ENCODE results near the gene GPR183.

GPR183 gene

DNA sequence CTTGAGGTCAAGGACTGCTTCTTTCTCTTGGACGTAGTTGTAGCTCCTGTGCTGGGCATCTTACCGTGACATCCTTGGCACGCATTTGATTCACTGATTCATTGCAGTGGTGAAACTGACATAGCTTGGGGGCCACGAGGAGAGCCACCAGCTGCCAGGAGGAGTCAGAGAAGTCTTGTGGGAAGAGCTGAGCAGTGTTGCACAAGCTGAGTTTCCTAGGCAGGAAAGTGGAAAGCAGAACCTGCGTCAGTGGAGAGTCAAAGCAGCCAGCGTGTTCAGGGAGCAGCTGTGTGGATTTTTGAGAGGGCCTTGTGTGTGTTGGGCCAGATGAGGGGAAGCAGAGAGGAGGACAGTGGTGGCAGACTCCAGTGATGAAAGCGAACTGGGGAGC lies 5.3 kb upstream of the GPR183 start:
- DNase-seq (ENCODE audit: low read depth in 2 of 2) = no peak

GRCh38 chr13:99311748-99312492 lies 4.7 kb upstream of the GPR183 start:
- no peak for DNase-seq (ENCODE audit: low read depth in 2 of 2)

DNA sequence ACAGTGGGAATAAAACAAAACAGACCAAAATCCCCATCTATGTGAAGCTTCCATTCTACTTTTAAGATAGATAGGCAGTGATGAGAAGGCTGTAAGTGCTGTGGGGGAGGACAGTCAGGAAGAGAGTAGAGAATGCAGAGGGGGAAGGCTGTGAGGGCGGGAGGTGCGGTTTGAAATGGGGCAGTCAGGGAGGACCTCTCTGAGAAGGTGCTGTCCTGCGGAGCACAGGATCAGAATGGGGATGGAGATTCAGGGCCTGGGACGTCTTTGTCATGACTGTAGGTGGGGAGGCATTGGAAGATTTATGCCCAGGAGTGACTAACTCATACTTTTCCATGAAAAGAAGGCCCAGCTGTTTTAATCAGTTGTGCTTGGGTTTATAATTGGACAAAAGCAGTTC lies 3.9 kb upstream of the GPR183 start:
- no peak for DNase-seq (ENCODE audit: low read depth in 2 of 2)

DNA sequence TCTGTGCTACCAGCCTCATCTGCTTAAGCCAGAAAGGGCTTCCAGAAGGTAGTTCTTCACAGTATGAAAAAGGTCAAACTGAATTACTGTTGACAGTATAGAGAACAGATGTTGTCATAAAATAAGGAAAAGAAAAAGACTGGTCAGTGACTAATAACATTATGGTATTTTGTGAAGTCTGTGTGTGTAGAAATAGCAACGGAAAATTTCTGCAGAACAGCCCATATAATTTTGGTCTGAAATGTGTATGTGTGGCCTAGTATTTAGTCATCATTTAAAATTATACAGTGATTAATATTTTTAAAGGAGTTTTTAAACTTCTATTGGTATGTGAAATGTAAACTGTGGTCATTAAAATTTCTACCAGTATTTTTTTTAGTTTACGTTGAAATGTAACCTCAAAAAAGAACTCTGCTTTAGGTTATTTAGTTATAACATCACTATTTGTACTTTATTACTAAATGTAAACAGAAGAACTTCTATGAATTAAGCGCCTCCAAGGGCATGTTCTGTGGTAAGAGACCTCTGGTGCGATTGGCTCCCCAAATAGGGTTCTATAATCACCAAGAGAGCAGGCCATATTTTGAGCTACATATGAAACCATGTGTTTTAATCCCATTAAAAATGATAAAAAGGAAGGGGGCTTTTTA lies 3.3 kb upstream of the GPR183 start:
- DNase-seq (ENCODE audit: low read depth in 2 of 2) = no peak

DNA sequence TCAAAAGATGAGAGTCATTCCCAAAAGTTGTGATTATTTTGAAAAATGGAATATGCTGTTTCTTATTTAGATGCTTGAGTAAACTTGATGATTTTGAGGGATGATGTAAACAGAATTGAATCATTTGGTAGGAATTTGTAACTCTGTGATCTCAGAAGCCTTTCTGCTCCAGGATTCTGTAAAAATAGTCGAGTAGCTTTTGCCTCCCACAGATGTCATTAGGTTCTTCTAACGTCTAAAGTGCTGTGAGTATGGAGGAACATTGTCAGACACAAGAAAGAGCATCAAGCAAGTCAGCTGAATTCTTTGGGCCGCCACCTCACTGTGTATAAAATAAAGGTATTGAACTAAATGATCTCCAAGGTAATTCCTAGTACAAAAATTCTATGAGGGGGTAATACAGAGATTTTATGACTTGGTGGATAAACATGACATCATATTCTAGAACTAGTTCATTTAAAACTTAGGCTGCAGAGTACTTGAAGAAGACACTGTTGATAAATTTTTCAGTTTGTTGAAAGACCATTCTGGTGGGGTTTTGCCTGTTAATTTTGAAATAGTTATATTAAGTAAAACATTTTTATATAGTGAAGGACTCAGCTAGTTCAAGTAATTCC lies 1.4 kb upstream of the GPR183 start:
- no peak for DNase-seq (ENCODE audit: low read depth in 2 of 2)

GRCh38 chr13:99307648-99308339 lies 595 bp upstream of the GPR183 start:
- peak; percentile 43 to 68 for DNase-seq (ENCODE audit: low read depth in 2 of 2)

GRCh38 chr13:99305566-99305965 lies 1.6 kb downstream of the GPR183 start:
- DNase-seq (ENCODE audit: low read depth in 2 of 2) = no peak

GRCh38 chr13:99305158-99305557 lies 2.0 kb downstream of the GPR183 start:
- DNase-seq (ENCODE audit: low read depth in 2 of 2) = no peak

DNA sequence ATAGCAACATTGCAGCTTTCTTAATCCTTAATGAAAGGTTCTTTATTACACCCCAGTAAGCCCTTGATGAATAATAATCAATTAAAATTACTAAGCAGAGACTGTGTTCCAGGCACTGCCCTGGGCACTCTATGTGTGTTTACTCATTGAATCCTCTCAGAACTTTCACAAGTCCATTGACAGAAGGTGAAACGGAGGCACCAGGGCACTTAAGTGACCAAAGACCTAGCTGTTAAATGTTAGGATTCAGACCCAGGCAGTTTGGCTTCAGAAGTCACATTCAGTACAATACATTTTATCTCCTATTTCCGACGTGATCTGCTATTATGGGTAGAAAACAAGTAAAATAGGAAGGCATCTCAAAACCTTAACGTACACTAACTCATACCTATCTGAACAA lies 2.7 kb downstream of the GPR183 start:
- no peak for DNase-seq (ENCODE audit: low read depth in 2 of 2)

DNA sequence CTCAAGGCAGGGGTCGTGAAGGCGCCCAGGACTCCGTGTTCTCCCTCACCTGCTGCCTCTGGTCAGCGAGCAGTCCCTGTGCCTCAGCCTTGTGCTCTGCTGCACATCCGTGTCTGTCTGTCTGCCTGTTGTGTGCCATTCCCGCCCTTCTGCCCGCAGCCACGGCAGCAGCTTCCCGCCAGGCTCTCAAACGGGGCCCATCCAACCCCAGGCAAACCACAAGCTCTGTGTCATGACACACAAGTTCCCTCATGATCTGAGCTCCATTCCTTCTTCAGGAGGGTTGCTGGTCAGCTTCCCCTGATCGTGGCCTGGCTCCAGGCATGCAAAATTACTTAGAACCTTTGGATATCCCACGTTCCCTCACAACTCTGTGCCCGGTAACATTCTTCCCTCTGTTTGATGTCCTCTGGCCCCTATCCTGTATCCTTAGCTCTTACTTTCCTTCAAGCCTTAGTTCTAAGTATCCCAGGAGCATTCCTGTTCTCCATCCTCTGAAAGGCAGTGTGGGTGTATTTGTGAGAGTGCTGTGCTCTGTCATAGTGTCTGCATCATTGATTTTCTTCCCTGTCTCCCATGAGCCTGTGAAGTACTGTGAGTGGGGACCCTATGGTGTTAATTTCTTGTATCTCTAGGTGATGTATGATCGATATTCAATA lies 3.2 kb downstream of the GPR183 start:
- peak in 1 of 2 donors; percentile 48 for DNase-seq (ENCODE audit: low read depth in 2 of 2)

- DNase-seq (ENCODE audit: low read depth in 2 of 2) = no peak
Measured at GRCh38 chr13:99302637-99303505, 4.3 kb downstream of the GPR183 start.

GRCh38 chr13:99301913-99302636 lies 5.1 kb downstream of the GPR183 start:
- no peak for DNase-seq (ENCODE audit: low read depth in 2 of 2)

DNA sequence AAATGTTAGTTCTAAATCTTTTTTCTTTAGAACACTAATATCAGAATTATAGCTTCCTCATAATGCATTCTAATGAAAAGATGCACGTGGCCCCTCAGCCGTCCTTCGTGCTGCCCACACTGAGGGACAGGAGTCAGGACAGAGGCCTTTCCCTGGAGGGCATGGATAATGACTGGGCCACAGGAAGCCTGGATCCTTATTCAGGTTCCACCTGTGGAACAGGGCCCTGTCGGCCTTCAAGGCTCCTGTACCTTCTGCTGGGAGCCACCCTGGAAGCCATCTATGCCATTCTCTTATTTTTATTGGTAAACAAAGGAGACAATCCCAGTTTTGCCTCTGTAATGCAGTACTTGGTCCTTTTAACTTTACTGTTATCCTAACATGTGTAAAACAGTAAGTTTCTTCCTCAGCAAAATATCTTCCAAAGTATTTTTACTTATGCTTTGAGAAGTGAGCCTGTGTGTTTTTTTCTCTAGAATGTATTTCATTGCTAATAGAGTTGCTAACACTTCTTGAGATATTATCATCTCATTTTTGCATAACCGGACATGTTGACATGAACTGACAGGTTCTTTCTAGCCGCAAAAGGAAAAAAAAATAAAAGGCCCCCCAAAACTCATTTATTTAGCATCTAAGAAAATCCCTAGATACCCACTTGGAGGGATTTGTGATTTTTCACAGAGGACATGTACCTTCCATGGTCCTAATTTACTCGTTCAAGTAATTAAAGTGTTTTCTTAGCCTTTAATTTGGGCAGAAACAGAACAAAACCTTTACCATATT lies 6.0 kb downstream of the GPR183 start:
- no peak for DNase-seq (ENCODE audit: low read depth in 2 of 2)

GRCh38 chr13:99299920-99300341 lies 7.3 kb downstream of the GPR183 start:
- no peak for DNase-seq (ENCODE audit: low read depth in 2 of 2)

DNA sequence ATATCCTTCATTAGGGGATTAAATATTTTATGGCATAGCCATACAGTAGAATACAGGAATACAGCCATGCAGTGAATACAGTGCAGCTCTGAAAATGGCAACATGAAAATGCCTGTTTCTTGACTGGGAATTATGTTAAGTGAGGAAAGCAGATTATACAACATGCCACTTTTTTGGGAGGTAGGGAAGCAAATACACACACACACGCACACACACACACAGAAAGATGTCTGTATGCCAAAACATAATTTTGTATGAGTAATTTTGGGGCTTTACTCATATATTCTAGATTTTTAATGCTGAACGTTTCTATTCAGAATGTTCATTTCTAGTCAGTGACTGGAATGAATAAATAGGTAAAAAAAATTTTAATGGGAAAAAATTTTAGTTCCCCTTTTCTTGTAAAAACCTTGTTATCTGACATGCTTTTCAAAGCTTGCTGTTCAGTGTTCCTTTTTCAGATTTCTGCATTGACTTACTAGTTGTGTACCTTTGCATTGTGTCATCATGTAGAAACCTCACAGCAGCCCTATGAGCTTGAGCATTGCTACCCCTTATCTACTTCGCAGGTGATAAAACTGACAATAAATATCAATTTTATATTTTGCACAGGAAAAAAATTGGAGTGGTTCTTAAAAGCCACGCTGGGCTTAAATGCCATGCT lies 7.8 kb downstream of the GPR183 start:
- no peak for DNase-seq (ENCODE audit: low read depth in 2 of 2)

DNA sequence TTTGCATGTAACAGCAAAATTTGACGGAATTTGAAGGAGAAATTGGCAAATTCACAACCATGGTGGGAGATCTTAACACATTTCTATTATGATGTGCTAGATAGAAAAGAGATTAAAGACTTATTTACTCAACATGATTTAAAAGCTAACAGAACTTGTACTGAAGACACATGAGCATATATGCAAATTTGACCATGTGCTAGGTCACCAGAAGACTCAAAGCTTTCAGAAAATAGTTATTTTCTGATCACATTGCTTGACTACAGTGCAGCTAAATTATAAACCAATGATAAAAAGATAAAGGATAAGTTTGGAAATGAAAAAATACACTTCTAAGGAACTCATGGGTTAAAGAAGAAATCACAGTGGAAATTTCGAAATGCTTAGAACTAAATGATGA lies 9.1 kb downstream of the GPR183 start:
- no peak for DNase-seq (ENCODE audit: low read depth in 2 of 2)

GRCh38 chr13:99297331-99297730 lies 9.9 kb downstream of the GPR183 start:
- DNase-seq (ENCODE audit: low read depth in 2 of 2) = no peak

- no peak for DNase-seq (ENCODE audit: low read depth in 2 of 2)
Measured at GRCh38 chr13:99296398-99296797, 10.8 kb downstream of the GPR183 start.

Data from stimulated activated CD8-positive, alpha-beta memory T cell treated with anti-CD3 and anti-CD28 coated beads, Interleukin-2, amount 100 ng/mL, for 48 hours (primary cell).